ENCODE measurements around the gene PLA2G12B. TPM values are rescaled to one million over a fixed set of nuclear protein-coding genes. Genes with fewer than 3 reads are reported as not detected.
"Not testable (repeated sequence)": the region's sequence is repeated elsewhere in the genome, so short reads cannot be mapped to it uniquely, and the experiment has no call there.

The PLA2G12B gene
- total RNA-seq, 2 experiments from 2014 or later: not detected

DNA sequence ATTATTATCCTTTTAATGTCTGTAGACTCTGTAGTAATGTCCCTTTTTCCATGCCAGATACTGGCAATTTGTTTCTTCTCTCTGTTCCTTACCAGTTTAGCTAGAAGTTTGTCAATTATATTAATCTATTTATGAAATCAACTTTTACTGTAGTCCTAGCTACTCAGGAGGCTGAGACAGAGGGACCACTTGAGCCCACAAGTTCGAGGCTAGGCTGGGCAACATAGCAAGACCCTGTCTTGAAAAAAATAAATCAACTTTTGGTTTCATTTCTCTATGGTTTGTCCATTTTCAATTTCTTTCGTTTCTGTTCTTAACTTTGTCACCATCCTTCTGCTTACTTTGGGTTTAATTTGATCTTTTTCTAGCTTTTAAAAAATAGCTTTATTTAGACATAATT lies 42.5 kb upstream of the PLA2G12B start:
- Histone ChIP-seq H3K4me1 (ENCODE audit: insufficient read depth, low read length) (no peaks in the 10 kb centered on the region), H3K9me3 (ENCODE audit: control insufficient read depth in 1 of 2, insufficient read depth in 1 of 2, low read length in 2 of 2) (peaks cover 0 to 8% of the 10 kb centered on the region in 2 experiments), H3K36me3 (ENCODE audit: insufficient read depth, low read length) (no peaks in the 10 kb centered on the region), H3K27ac (ENCODE audit: low read depth in 1 of 2, low read length in 2 of 2) (no peak overlapping the region), H3K27me3 (ENCODE audit: control insufficient read depth in 1 of 2, insufficient read depth in 2 of 2, low read length in 2 of 2) (no peaks in the 10 kb centered on the region), H3K4me3 (ENCODE audit: low read length) (no peak overlapping the region)
- peaks cover 61% of the 10 kb centered on the region for H3K36me3 Mint-ChIP-seq (ENCODE audit: low read depth)
- peaks cover 4% of the 10 kb centered on the region for H3K9me3 Mint-ChIP-seq
- no peaks in the 10 kb centered on the region for H3K27me3 Mint-ChIP-seq
- H3K4me3 Mint-ChIP-seq: no peak overlapping the region
- ChIA-PET POLR2A (no interaction called here), CTCF (no interaction called here)
- no peak for ATAC-seq (ENCODE audit: poor library complexity)
- intact Hi-C loops (cut with DNase I, micrococcal nuclease): no loop called here
- TF ChIP-seq, protein P1, sequence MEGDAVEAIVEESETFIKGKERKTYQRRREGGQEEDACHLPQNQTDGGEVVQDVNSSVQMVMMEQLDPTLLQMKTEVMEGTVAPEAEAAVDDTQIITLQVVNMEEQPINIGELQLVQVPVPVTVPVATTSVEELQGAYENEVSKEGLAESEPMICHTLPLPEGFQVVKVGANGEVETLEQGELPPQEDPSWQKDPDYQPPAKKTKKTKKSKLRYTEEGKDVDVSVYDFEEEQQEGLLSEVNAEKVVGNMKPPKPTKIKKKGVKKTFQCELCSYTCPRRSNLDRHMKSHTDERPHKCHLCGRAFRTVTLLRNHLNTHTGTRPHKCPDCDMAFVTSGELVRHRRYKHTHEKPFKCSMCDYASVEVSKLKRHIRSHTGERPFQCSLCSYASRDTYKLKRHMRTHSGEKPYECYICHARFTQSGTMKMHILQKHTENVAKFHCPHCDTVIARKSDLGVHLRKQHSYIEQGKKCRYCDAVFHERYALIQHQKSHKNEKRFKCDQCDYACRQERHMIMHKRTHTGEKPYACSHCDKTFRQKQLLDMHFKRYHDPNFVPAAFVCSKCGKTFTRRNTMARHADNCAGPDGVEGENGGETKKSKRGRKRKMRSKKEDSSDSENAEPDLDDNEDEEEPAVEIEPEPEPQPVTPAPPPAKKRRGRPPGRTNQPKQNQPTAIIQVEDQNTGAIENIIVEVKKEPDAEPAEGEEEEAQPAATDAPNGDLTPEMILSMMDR (IDR thresholded peaks at IDR 0.05): no peak
- no peak overlapping the region for H3K27ac Mint-ChIP-seq
- no peaks in the 10 kb centered on the region for H3K4me1 Mint-ChIP-seq (ENCODE audit: low read depth)
- DNase-seq: no peak

DNA sequence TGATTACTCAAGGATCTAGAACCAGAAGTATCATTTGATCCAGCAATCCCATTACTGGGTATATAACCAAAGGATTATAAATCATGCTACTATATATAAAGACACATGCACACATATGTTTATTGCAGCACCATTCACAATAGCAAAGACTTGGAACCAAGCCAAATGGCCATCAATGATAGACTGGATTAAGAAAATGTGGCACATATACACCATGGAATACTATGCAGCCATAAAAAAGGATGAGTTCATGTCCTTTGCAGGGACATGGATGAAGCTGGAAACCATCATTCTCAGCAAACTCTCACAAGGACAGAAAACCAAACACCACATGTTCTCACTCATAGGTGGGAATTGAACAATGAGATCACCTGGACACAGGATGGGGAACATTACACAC lies 40.9 kb upstream of the PLA2G12B start:
- POLR2A ChIA-PET; H3K9me3 Mint-ChIP-seq; DNase-seq; H3K9me3 ChIP-seq (ENCODE audit: control insufficient read depth in 1 of 2, insufficient read depth in 1 of 2, low read length in 2 of 2); H3K4me3 Mint-ChIP-seq; H3K4me3 ChIP-seq (ENCODE audit: low read length); H3K27me3 Mint-ChIP-seq; H3K36me3 ChIP-seq (ENCODE audit: insufficient read depth, low read length); intact Hi-C loops (cut with DNase I, micrococcal nuclease); CTCF ChIA-PET; H3K4me1 ChIP-seq (ENCODE audit: insufficient read depth, low read length); H3K27ac ChIP-seq (ENCODE audit: low read depth in 1 of 2, low read length in 2 of 2); H3K27ac Mint-ChIP-seq; ATAC-seq (ENCODE audit: poor library complexity); H3K27me3 ChIP-seq (ENCODE audit: control insufficient read depth in 1 of 2, insufficient read depth in 2 of 2, low read length in 2 of 2); H3K4me1 Mint-ChIP-seq (ENCODE audit: low read depth): not testable (repeated sequence)
- H3K36me3 Mint-ChIP-seq (ENCODE audit: low read depth): peaks cover 65% of the 10 kb centered on the region

DNA sequence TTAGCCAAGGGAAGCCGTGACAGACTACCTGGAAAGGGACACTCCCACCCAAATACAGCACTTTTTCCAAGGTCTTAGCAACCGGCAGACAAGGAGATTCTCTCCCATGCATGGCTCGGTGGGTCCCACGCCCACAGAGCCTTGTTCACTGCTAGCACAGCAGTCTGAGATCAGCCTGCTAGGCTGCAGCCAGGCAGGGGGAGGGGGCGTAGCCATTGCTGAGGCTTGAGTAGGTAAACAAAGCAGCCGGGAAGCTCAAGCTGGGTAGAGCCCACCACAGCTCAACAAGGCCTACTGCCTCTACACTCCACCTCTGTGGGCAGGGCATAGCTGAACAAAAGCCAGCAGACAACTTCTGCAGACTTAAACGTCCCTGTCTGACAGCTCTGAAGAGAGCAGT lies 35.2 kb upstream of the PLA2G12B start:
- CTCF ChIA-PET: not testable (repeated sequence)

DNA sequence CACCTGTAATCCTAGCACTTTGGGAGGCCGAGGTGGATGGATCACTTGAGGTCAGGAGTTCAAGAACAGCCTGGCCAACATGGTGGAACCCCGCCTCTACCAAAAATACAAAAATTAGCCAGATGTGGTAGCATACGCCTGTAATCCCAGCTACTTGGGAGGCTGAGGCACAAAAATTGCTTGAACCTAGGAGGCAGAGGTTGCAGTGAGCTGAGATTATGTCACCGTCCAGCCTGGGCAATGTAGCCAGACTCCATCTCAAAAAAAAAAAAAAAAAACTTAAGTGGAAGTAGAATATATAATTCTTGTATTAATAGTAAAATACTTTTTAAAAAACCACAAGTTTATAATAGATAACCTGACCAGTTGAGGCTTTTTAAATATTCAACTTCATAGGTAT lies 30.0 kb upstream of the PLA2G12B start:
- H3K27ac ChIP-seq (ENCODE audit: low read depth in 1 of 2, low read length in 2 of 2); H3K27ac Mint-ChIP-seq; H3K4me3 Mint-ChIP-seq; intact Hi-C loops (cut with DNase I, micrococcal nuclease); H3K27me3 ChIP-seq (ENCODE audit: control insufficient read depth in 1 of 2, insufficient read depth in 2 of 2, low read length in 2 of 2); H3K4me1 Mint-ChIP-seq (ENCODE audit: low read depth); H3K36me3 ChIP-seq (ENCODE audit: insufficient read depth, low read length); H3K36me3 Mint-ChIP-seq (ENCODE audit: low read depth); DNase-seq; H3K4me1 ChIP-seq (ENCODE audit: insufficient read depth, low read length); POLR2A ChIA-PET; CTCF ChIA-PET; ATAC-seq (ENCODE audit: poor library complexity); H3K4me3 ChIP-seq (ENCODE audit: low read length); H3K27me3 Mint-ChIP-seq: not testable (repeated sequence)
- H3K9me3 Mint-ChIP-seq: peaks cover 13% of the 10 kb centered on the region
- H3K9me3 ChIP-seq (ENCODE audit: control insufficient read depth in 1 of 2, insufficient read depth in 1 of 2, low read length in 2 of 2): peaks cover 16 to 23% of the 10 kb centered on the region in 2 experiments

More for the DNA sequence above, 35.2 kb upstream of the PLA2G12B start:
- DNase-seq; H3K27me3 Mint-ChIP-seq; intact Hi-C loops (cut with DNase I, micrococcal nuclease); H3K4me3 ChIP-seq (ENCODE audit: low read length); H3K27me3 ChIP-seq (ENCODE audit: control insufficient read depth in 1 of 2, insufficient read depth in 2 of 2, low read length in 2 of 2); H3K36me3 ChIP-seq (ENCODE audit: insufficient read depth, low read length); H3K9me3 ChIP-seq (ENCODE audit: control insufficient read depth in 1 of 2, insufficient read depth in 1 of 2, low read length in 2 of 2); POLR2A ChIA-PET; H3K9me3 Mint-ChIP-seq; ATAC-seq (ENCODE audit: poor library complexity); H3K4me1 ChIP-seq (ENCODE audit: insufficient read depth, low read length); H3K4me3 Mint-ChIP-seq; H3K27ac ChIP-seq (ENCODE audit: low read depth in 1 of 2, low read length in 2 of 2); H3K4me1 Mint-ChIP-seq (ENCODE audit: low read depth); H3K27ac Mint-ChIP-seq: not testable (repeated sequence)
- peaks cover 50% of the 10 kb centered on the region for H3K36me3 Mint-ChIP-seq (ENCODE audit: low read depth)

Measured in CD4-positive, alpha-beta T cell (primary cell).